ENCODE data around the gene RFPL1.

The RFPL1 gene

GRCh38 chr22:29459773-29460172, 21.4 kb downstream of the RFPL1 start:
- Histone ChIP-seq H3K27me3 (replicated peaks; ENCODE audit: control insufficient read depth, insufficient read depth, low read length) (no peaks in the 10 kb centered on the region), H3K4me3 (ENCODE audit: low read length) (no peak overlapping the region), H3K9ac (ENCODE audit: low read length) (no peak overlapping the region), H3K4me1 (ENCODE audit: control insufficient read depth, insufficient read depth, low read length) (no peaks in the 10 kb centered on the region), H3K36me3 (ENCODE audit: control insufficient read depth, insufficient read depth, low read length, severe bottlenecking) (no peaks in the 10 kb centered on the region), H3K9me3 (ENCODE audit: control insufficient read depth, low read length) (no peaks in the 10 kb centered on the region)
- DNase-seq (ENCODE audit: low read depth): no peak

- no peak overlapping the region for H3K4me3 ChIP-seq (ENCODE audit: low read length)
- no peak for DNase-seq (ENCODE audit: low read depth)
- H3K36me3 ChIP-seq (ENCODE audit: control insufficient read depth, insufficient read depth, low read length, severe bottlenecking): no peaks in the 10 kb centered on the region
- no peak overlapping the region for H3K9ac ChIP-seq (ENCODE audit: low read length)
- no peaks in the 10 kb centered on the region for H3K9me3 ChIP-seq (ENCODE audit: control insufficient read depth, low read length)
- no peaks in the 10 kb centered on the region for H3K4me1 ChIP-seq (ENCODE audit: control insufficient read depth, insufficient read depth, low read length)
- peaks cover 5% of the 10 kb centered on the region for H3K27me3 ChIP-seq (replicated peaks; ENCODE audit: control insufficient read depth, insufficient read depth, low read length)
These were observed 22.9 kb downstream of the RFPL1 start for GRCh38 chr22:29461263-29461662.

GRCh38 chr22:29463629-29464028, 25.2 kb downstream of the RFPL1 start:
- H3K27me3 ChIP-seq (replicated peaks; ENCODE audit: control insufficient read depth, insufficient read depth, low read length): peaks cover 16% of the 10 kb centered on the region
- no peaks in the 10 kb centered on the region for H3K36me3 ChIP-seq (ENCODE audit: control insufficient read depth, insufficient read depth, low read length, severe bottlenecking)
- no peak overlapping the region for H3K4me3 ChIP-seq (ENCODE audit: low read length)
- no peak for DNase-seq (ENCODE audit: low read depth)
- no peaks in the 10 kb centered on the region for H3K9me3 ChIP-seq (ENCODE audit: control insufficient read depth, low read length)
- no peaks in the 10 kb centered on the region for H3K4me1 ChIP-seq (ENCODE audit: control insufficient read depth, insufficient read depth, low read length)
- no peak overlapping the region for H3K9ac ChIP-seq (ENCODE audit: low read length)

- no peaks in the 10 kb centered on the region for H3K4me1 ChIP-seq (ENCODE audit: control insufficient read depth, insufficient read depth, low read length)
- H3K36me3 ChIP-seq (ENCODE audit: control insufficient read depth, insufficient read depth, low read length, severe bottlenecking): no peaks in the 10 kb centered on the region
These were observed 26.2 kb downstream of the RFPL1 start for GRCh38 chr22:29464581-29464980.

GRCh38 chr22:29469755-29470154, 31.4 kb downstream of the RFPL1 start:
- Histone ChIP-seq H3K4me3 (ENCODE audit: low read length) (peak overlapping the region; percentile 62), H3K4me1 (ENCODE audit: control insufficient read depth, insufficient read depth, low read length) (no peaks in the 10 kb centered on the region), H3K27me3 (replicated peaks; ENCODE audit: control insufficient read depth, insufficient read depth, low read length) (peaks cover 47% of the 10 kb centered on the region), H3K36me3 (ENCODE audit: control insufficient read depth, insufficient read depth, low read length, severe bottlenecking) (no peaks in the 10 kb centered on the region), H3K9me3 (ENCODE audit: control insufficient read depth, low read length) (no peaks in the 10 kb centered on the region), H3K9ac (ENCODE audit: low read length) (no peak overlapping the region)
- no peak for DNase-seq (ENCODE audit: low read depth)

More at GRCh38 chr22:29464581-29464980, 26.2 kb downstream of the RFPL1 start:
- DNase-seq (ENCODE audit: low read depth): no peak
- H3K4me3 ChIP-seq (ENCODE audit: low read length): no peak overlapping the region
- H3K9me3 ChIP-seq (ENCODE audit: control insufficient read depth, low read length): no peaks in the 10 kb centered on the region
- H3K9ac ChIP-seq (ENCODE audit: low read length): no peak overlapping the region
- peaks cover 20% of the 10 kb centered on the region for H3K27me3 ChIP-seq (replicated peaks; ENCODE audit: control insufficient read depth, insufficient read depth, low read length)

- H3K9me3 ChIP-seq (ENCODE audit: control insufficient read depth, low read length): no peaks in the 10 kb centered on the region
- H3K9ac ChIP-seq (ENCODE audit: low read length): no peak overlapping the region
- H3K36me3 ChIP-seq (ENCODE audit: control insufficient read depth, insufficient read depth, low read length, severe bottlenecking): no peaks in the 10 kb centered on the region
- H3K4me1 ChIP-seq (ENCODE audit: control insufficient read depth, insufficient read depth, low read length): no peaks in the 10 kb centered on the region
- H3K4me3 ChIP-seq (ENCODE audit: low read length): peak overlapping the region; percentile 62
- DNase-seq (ENCODE audit: low read depth): no peak
- H3K27me3 ChIP-seq (replicated peaks; ENCODE audit: control insufficient read depth, insufficient read depth, low read length): peaks cover 49% of the 10 kb centered on the region
These were observed 31.9 kb downstream of the RFPL1 start for GRCh38 chr22:29470159-29470855.

- Histone ChIP-seq H3K27me3 (replicated peaks; ENCODE audit: control insufficient read depth, insufficient read depth, low read length) (peaks cover 60% of the 10 kb centered on the region), H3K36me3 (ENCODE audit: control insufficient read depth, insufficient read depth, low read length, severe bottlenecking) (no peaks in the 10 kb centered on the region), H3K9me3 (ENCODE audit: control insufficient read depth, low read length) (no peaks in the 10 kb centered on the region), H3K9ac (ENCODE audit: low read length) (no peak overlapping the region), H3K4me3 (ENCODE audit: low read length) (no peak overlapping the region), H3K4me1 (ENCODE audit: control insufficient read depth, insufficient read depth, low read length) (no peaks in the 10 kb centered on the region)
- no peak for DNase-seq (ENCODE audit: low read depth)
These were observed 34.6 kb downstream of the RFPL1 start for GRCh38 chr22:29473001-29473400.

- Histone ChIP-seq H3K27me3 (replicated peaks; ENCODE audit: control insufficient read depth, insufficient read depth, low read length) (peaks cover 72% of the 10 kb centered on the region), H3K36me3 (ENCODE audit: control insufficient read depth, insufficient read depth, low read length, severe bottlenecking) (no peaks in the 10 kb centered on the region)
These were observed 37.2 kb downstream of the RFPL1 start for GRCh38 chr22:29475550-29475949.

GRCh38 chr22:29476116-29476515, 37.7 kb downstream of the RFPL1 start:
- Histone ChIP-seq H3K27me3 (replicated peaks; ENCODE audit: control insufficient read depth, insufficient read depth, low read length) (peaks cover 72% of the 10 kb centered on the region), H3K9ac (ENCODE audit: low read length) (no peak overlapping the region), H3K4me1 (ENCODE audit: control insufficient read depth, insufficient read depth, low read length) (peaks cover 10% of the 10 kb centered on the region), H3K36me3 (ENCODE audit: control insufficient read depth, insufficient read depth, low read length, severe bottlenecking) (no peaks in the 10 kb centered on the region), H3K9me3 (ENCODE audit: control insufficient read depth, low read length) (peaks cover 4% of the 10 kb centered on the region), H3K4me3 (ENCODE audit: low read length) (no peak overlapping the region)
- peak; percentile 24 for DNase-seq (ENCODE audit: low read depth)

More at GRCh38 chr22:29475550-29475949, 37.2 kb downstream of the RFPL1 start:
- Histone ChIP-seq H3K4me3 (ENCODE audit: low read length) (no peak overlapping the region), H3K4me1 (ENCODE audit: control insufficient read depth, insufficient read depth, low read length) (peaks cover 6% of the 10 kb centered on the region), H3K9ac (ENCODE audit: low read length) (no peak overlapping the region), H3K9me3 (ENCODE audit: control insufficient read depth, low read length) (no peaks in the 10 kb centered on the region)
- DNase-seq (ENCODE audit: low read depth): no peak

GRCh38 chr22:29477723-29478318, 39.4 kb downstream of the RFPL1 start:
- Histone ChIP-seq H3K36me3 (ENCODE audit: control insufficient read depth, insufficient read depth, low read length, severe bottlenecking) (no peaks in the 10 kb centered on the region), H3K9ac (ENCODE audit: low read length) (no peak overlapping the region), H3K4me3 (ENCODE audit: low read length) (no peak overlapping the region), H3K9me3 (ENCODE audit: control insufficient read depth, low read length) (peaks cover 4% of the 10 kb centered on the region), H3K27me3 (replicated peaks; ENCODE audit: control insufficient read depth, insufficient read depth, low read length) (peaks cover 81% of the 10 kb centered on the region), H3K4me1 (ENCODE audit: control insufficient read depth, insufficient read depth, low read length) (peaks cover 11% of the 10 kb centered on the region)
- no peak for DNase-seq (ENCODE audit: low read depth)

GRCh38 chr22:29478326-29479276, 40.2 kb downstream of the RFPL1 start:
- DNase-seq (ENCODE audit: low read depth): peak; percentile 50
- Histone ChIP-seq H3K9me3 (ENCODE audit: control insufficient read depth, low read length) (peaks cover 4% of the 10 kb centered on the region), H3K9ac (ENCODE audit: low read length) (no peak overlapping the region), H3K4me3 (ENCODE audit: low read length) (no peak overlapping the region), H3K27me3 (replicated peaks; ENCODE audit: control insufficient read depth, insufficient read depth, low read length) (peaks cover 81% of the 10 kb centered on the region), H3K36me3 (ENCODE audit: control insufficient read depth, insufficient read depth, low read length, severe bottlenecking) (no peaks in the 10 kb centered on the region), H3K4me1 (ENCODE audit: control insufficient read depth, insufficient read depth, low read length) (peaks cover 11% of the 10 kb centered on the region)

All from adipocyte (in vitro differentiated cells).